H1 (cell line): ENCODE measurements around the gene OLFM1. TPM values are rescaled to one million over a fixed set of nuclear protein-coding genes. Genes with fewer than 3 reads are reported as not detected.

Experiments
- CTCF ChIA-PET: fragments of 300-600 bp; sonication (Branson Sonifier 250); formaldehyde crosslinking; loops from one replicate; lab custom pipeline; 2021; ENCODE audit not compliant: partially characterized antibody; lab: Charles Lee
- POLR2A ChIA-PET: fragments of 300-600 bp; sonication (Branson Sonifier 250); formaldehyde crosslinking; loops from one replicate; lab custom pipeline; 2021; ENCODE audit warnings: inconsistent platforms; ENCODE audit not compliant: partially characterized antibody; lab: Charles Lee
- DNase-seq, 2 experiments: peaks; one replicate each; pipeline versions ENCODE4 v3.0.0 to v3.0.0-alpha.2; 2010 to 2022; ENCODE audit warnings: low spot score in 2 of 2, low read depth in 1 of 2, mixed read lengths in 1 of 2
- FAIRE-seq: peaks from 2 replicates; lab custom pipeline; 2011; peaks lifted over from hg19 to GRCh38; lab: Jason Lieb, UNC
- H2AFZ ChIP-seq: 2 replicates; pipeline ENCODE4 v1.8.1; 2012; ENCODE audit warnings: low read length, inconsistent platforms
- H2AK5ac ChIP-seq: 2 replicates; pipeline ENCODE4 v1.6.1; 2013; ENCODE audit warnings: low read depth, low read length
- H2BK120ac ChIP-seq: replicated peaks from 2 replicates; pipeline ENCODE3; 2013; ENCODE audit warnings: low read depth, low read length, inconsistent platforms
- H2BK12ac ChIP-seq: 2 replicates; pipeline ENCODE4 v1.6.1; 2013; ENCODE audit warnings: low read depth, low read length
- H2BK15ac ChIP-seq: 2 replicates; pipeline ENCODE4 v1.6.1; 2013; ENCODE audit warnings: low read length
- H2BK20ac ChIP-seq: 2 replicates; pipeline ENCODE4 v1.6.1; 2013; ENCODE audit warnings: low read length
- H2BK5ac ChIP-seq: 2 replicates; pipeline ENCODE4 v1.6.1; 2013; ENCODE audit warnings: low read depth, low read length
- H3K14ac ChIP-seq: 2 replicates; pipeline ENCODE4 v1.6.1; 2013; ENCODE audit warnings: inconsistent platforms; ENCODE audit not compliant: insufficient read length
- H3K18ac ChIP-seq: 2 replicates; pipeline ENCODE4 v1.6.1; 2013; ENCODE audit warnings: low read length; ENCODE audit errors: extremely low read depth
- H3K23ac ChIP-seq: 2 replicates; pipeline ENCODE4 v1.6.1; 2013; ENCODE audit warnings: inconsistent platforms; ENCODE audit not compliant: insufficient read length
- H3K23me2 ChIP-seq: 2 replicates; pipeline ENCODE4 v1.6.1; 2013; ENCODE audit warnings: low read depth, low read length
- H3K27ac ChIP-seq: 2 replicates; pipeline ENCODE4 v1.6.1; 2011; ENCODE audit warnings: low read depth, low read length, inconsistent platforms
- H3K27me3 ChIP-seq, 4 experiments: replicated peaks in 1 of 4; 1 replicate in 1 of 4; 2 replicates in 3 of 4; pipeline versions ENCODE4 v1.6.1 to v1.8.1; 2011 to 2013; ENCODE audit warnings: low read length in 3 of 4, mild to moderate bottlenecking in 3 of 4, inconsistent platforms in 2 of 4, mixed read lengths in 2 of 4, moderate library complexity in 1 of 4; ENCODE audit not compliant: control insufficient read depth in 3 of 4, insufficient read depth in 3 of 4; ENCODE audit errors: extremely low read depth in 1 of 4
- H3K36me3 ChIP-seq, 4 experiments: 2 replicates each; pipeline versions ENCODE4 v1.6.1 to v1.8.1; 2011 to 2013; ENCODE audit warnings: mild to moderate bottlenecking in 4 of 4, low read length in 3 of 4, moderate library complexity in 2 of 4, control low read depth in 1 of 4, inconsistent platforms in 1 of 4; ENCODE audit not compliant: insufficient read depth in 4 of 4, control insufficient read depth in 2 of 4
- H3K4ac ChIP-seq: replicated peaks from 2 replicates; pipeline ENCODE3; 2013; ENCODE audit warnings: low read length, low read depth, mixed read lengths, inconsistent platforms; ENCODE audit not compliant: insufficient read length
- H3K4me1 ChIP-seq, 4 experiments: replicated peaks in 1 of 4; 1 replicate in 1 of 4; 2 replicates in 3 of 4; pipeline versions ENCODE4 v1.6.1 to v1.8.1; 2011 to 2013; ENCODE audit warnings: low read length in 3 of 4, inconsistent platforms in 2 of 4, mixed read lengths in 1 of 4; ENCODE audit not compliant: insufficient read depth in 4 of 4, control insufficient read depth in 3 of 4
- H3K4me2 ChIP-seq, 2 experiments: 2 replicates each; pipeline versions ENCODE4 v1.6.1 to v1.8.1; 2011 to 2013; ENCODE audit warnings: low read depth in 2 of 2, low read length in 2 of 2, control low read depth in 1 of 2, inconsistent platforms in 1 of 2, mild to moderate bottlenecking in 1 of 2; ENCODE audit not compliant: insufficient read depth in 1 of 2
- H3K4me3 ChIP-seq, 4 experiments: fragments of 200-600, 300-600 bp in 1 of 4; sonication (generic), shearing (Covaris generic), sonication (Bioruptor Twin) in 1 of 4; 2 replicates each; pipeline versions ENCODE4 v1.5.1 to v1.8.1; 2011 to 2016; ENCODE audit warnings: low read length in 4 of 4, low read depth in 3 of 4, control low read depth in 2 of 4, inconsistent platforms in 2 of 4, mild to moderate bottlenecking in 2 of 4, mixed read lengths in 1 of 4, moderate library complexity in 1 of 4; ENCODE audit not compliant: insufficient read depth in 2 of 4; ENCODE audit errors: extremely low read depth in 1 of 4
- H3K56ac ChIP-seq: replicated peaks from 2 replicates; pipeline ENCODE3; 2013; ENCODE audit warnings: low read depth, mild to moderate bottlenecking, mixed read lengths, low read length, inconsistent platforms; ENCODE audit not compliant: insufficient read length
- H3K79me1 ChIP-seq: 2 replicates; pipeline ENCODE4 v1.6.1; 2013; ENCODE audit warnings: low read depth, low read length, control low read depth
- H3K79me2 ChIP-seq, 2 experiments: 2 replicates each; pipeline versions ENCODE4 v1.6.1 to v1.8.1; 2012 to 2013; ENCODE audit warnings: low read length in 2 of 2, mild to moderate bottlenecking in 2 of 2, inconsistent platforms in 1 of 2; ENCODE audit not compliant: insufficient read depth in 2 of 2, control insufficient read depth in 1 of 2
- H3K9ac ChIP-seq, 4 experiments: replicated peaks in 1 of 4; 1 replicate in 1 of 4; 2 replicates in 3 of 4; pipeline versions ENCODE4 v1.6.1 to v1.8.1; 2011 to 2013; ENCODE audit warnings: low read depth in 3 of 4, low read length in 3 of 4, control low read depth in 2 of 4, mild to moderate bottlenecking in 2 of 4, moderate library complexity in 2 of 4, inconsistent platforms in 1 of 4; ENCODE audit errors: extremely low read depth in 1 of 4
- H3K9me3 ChIP-seq, 2 experiments: 2 replicates each; pipeline versions ENCODE4 v1.6.1 to v1.8.1; 2012 to 2013; ENCODE audit warnings: mild to moderate bottlenecking in 2 of 2, moderate library complexity in 2 of 2, control low read depth in 1 of 2, inconsistent platforms in 1 of 2, low read depth in 1 of 2, low read length in 1 of 2, mixed read lengths in 1 of 2; ENCODE audit not compliant: insufficient read depth in 2 of 2
- H4K20me1 ChIP-seq, 2 experiments: replicated peaks in 1 of 2; 2 replicates each; pipeline versions ENCODE3 to v1.8.1; 2011 to 2013; ENCODE audit warnings: inconsistent platforms in 2 of 2, low read length in 2 of 2, mild to moderate bottlenecking in 1 of 2; ENCODE audit not compliant: insufficient read depth in 2 of 2, control insufficient read depth in 1 of 2
- H4K5ac ChIP-seq: 2 replicates; pipeline ENCODE4 v1.6.1; 2013; ENCODE audit warnings: low read length, low read depth, mixed read lengths, inconsistent platforms; ENCODE audit not compliant: insufficient read length
- H4K8ac ChIP-seq: 2 replicates; pipeline ENCODE4 v1.8.0; 2013; ENCODE audit warnings: mild to moderate bottlenecking, moderate library complexity, low read length, inconsistent platforms; ENCODE audit not compliant: insufficient read depth; ENCODE audit errors: extremely low read depth
- H4K91ac ChIP-seq: replicated peaks from 2 replicates; pipeline ENCODE3; 2013; ENCODE audit warnings: low read length, mixed read lengths, inconsistent platforms; ENCODE audit not compliant: insufficient read length
- BCL11A ChIP-seq, 2 experiments: IDR thresholded peaks; one replicate each; pipeline ENCODE4 v1.6.1; 2011; ENCODE audit warnings: low read depth in 2 of 2, low read length in 2 of 2, mild to moderate bottlenecking in 2 of 2
- CBX8 ChIP-seq: fragments of 300-800, 300-1000 bp; sonication (generic); IDR thresholded peaks from 2 replicates; pipeline ENCODE4 v1.7.1; 2016; ENCODE audit warnings: low read depth, low read length, borderline replicate concordance
- CREB1 ChIP-seq: IDR thresholded peaks from 2 replicates; pipeline ENCODE4 v1.6.1; 2012; ENCODE audit warnings: inconsistent platforms
- POU5F1 ChIP-seq: IDR thresholded peaks from 2 replicates; pipeline ENCODE4 v1.6.1; 2011; ENCODE audit warnings: low read depth, mild to moderate bottlenecking, low read length, moderate library complexity
- RNF2 ChIP-seq: fragments of 200-900, 300-1000 bp; sonication (generic); IDR thresholded peaks from 2 replicates; pipeline ENCODE4 v1.7.1; 2016; ENCODE audit warnings: borderline replicate concordance, low read depth, mild to moderate bottlenecking, antibody characterized with exemption, low read length; ENCODE audit not compliant: poor library complexity, severe bottlenecking; ENCODE audit errors: missing control alignments
- RXRA ChIP-seq: IDR thresholded peaks from 2 replicates; pipeline ENCODE4 v1.6.1; 2011; ENCODE audit warnings: low read depth, mild to moderate bottlenecking, low read length, moderate library complexity; ENCODE audit not compliant: insufficient read depth
- SAP30 ChIP-seq: fragments of 300-600 bp; sonication (generic); IDR thresholded peaks from 2 replicates; pipeline ENCODE4 v1.7.1; 2012; ENCODE audit warnings: low read length, moderate library complexity, mild to moderate bottlenecking, inconsistent platforms; ENCODE audit not compliant: insufficient read depth, insufficient replicate concordance
- SP4 ChIP-seq: IDR thresholded peaks from 2 replicates; pipeline ENCODE4 v1.6.1; 2012; ENCODE audit warnings: low read length, inconsistent platforms
- SRF ChIP-seq: IDR thresholded peaks from 2 replicates; pipeline ENCODE4 v1.6.1; 2011; ENCODE audit warnings: mild to moderate bottlenecking, low read depth, low read length, moderate library complexity
- TEAD4 ChIP-seq: IDR thresholded peaks from 2 replicates; pipeline ENCODE4 v1.6.1; 2012; ENCODE audit warnings: low read depth, low read length, inconsistent platforms, mixed read lengths
- WGBS, 2 experiments: shearing (Covaris generic) in 1 of 2; methylation state at CpG; one replicate each; pipeline versions ENCODE4 v1.1.6 to v1.1.7; 2013 to 2015; ENCODE audit warnings: low lambda C conversion rate in 2 of 2, mixed read lengths in 2 of 2, inconsistent platforms in 1 of 2, low coverage in 1 of 2, missing lambda C conversion rate in 1 of 2; ENCODE audit not compliant: insufficient replicate concordance in 2 of 2, insufficient coverage in 1 of 2, insufficient read length in 1 of 2; ENCODE audit errors: extremely low coverage in 1 of 2, missing lambda C conversion rate in 1 of 2; 5-methylcytosine and 5-hydroxymethylcytosine counted together
- polyA plus RNA-seq, 7 experiments: library from polyadenylated mRNA; depleted of rRNA in 3 of 7; stranded (reverse) in 5 of 7; unstranded in 2 of 7; fragments of >200 nt in 5 of 7; fragments of 200-250 nt in 2 of 7; gene quantifications; 1 replicate in 5 of 7; 2 replicates in 1 of 7; 4 replicates in 1 of 7; pipeline versions ENCODE4 v1.2.1 to v1.2.3, GENCODE V29; 2011 to 2013; ENCODE audit warnings: missing spikeins in 2 of 7, mixed read lengths in 2 of 7
- total RNA-seq: library from RNA; stranded (reverse); fragmentation: NEBNext Ultra II Directional; extraction: Animal tissue kit (Norgen Biotek cat#: 25700); gene quantifications from 2 replicates; pipeline ENCODE4 v1.2.1, GENCODE V29; 2021
- TF ChIP-seq, protein P1 (sequence below), 3 experiments: IDR thresholded peaks; 1 replicate in 2 of 3; 2 replicates in 1 of 3; pipeline versions ENCODE4 v1.5.1 to v1.6.1; 2011; ENCODE audit warnings: low read length in 3 of 3, mild to moderate bottlenecking in 3 of 3, inconsistent platforms in 2 of 3, low read depth in 1 of 3, moderate library complexity in 1 of 3; ENCODE audit not compliant: insufficient read depth in 1 of 3; ENCODE audit errors: control extremely low read depth in 1 of 3

Gene OLFM1
- total and polyA plus RNA-seq, 2 of the 8 experiments (the other 6 are each of a cell fraction or from before 2014, with no cell fraction given) = 53.0 to 53.4 TPM

GRCh38 chr9:135147938-135148337 is 60.5 kb downstream of the OLFM1 start:
- Histone ChIP-seq H2BK12ac (0 out of 2 replicates have a peak overlapping the region, but pooled peaks have one; percentile 50), H3K4me3 (no peak overlapping the region), H3K14ac (no peak overlapping the region), H2BK120ac (no peak overlapping the region), H3K9ac (no peak overlapping the region), H3K4ac (no peak overlapping the region), H2BK15ac (no peak overlapping the region), H4K91ac (no peak overlapping the region), H3K9me3 (peaks cover 0 to 9% of the 10 kb centered on the region in 2 experiments; a peak in 1 of 4 replicates), H2AK5ac (no peak overlapping the region), H3K4me2 (no peak overlapping the region), H3K79me2 (no peaks in the 10 kb centered on the region), H3K27me3 (no peaks in the 10 kb centered on the region), H3K56ac (no peak overlapping the region), H4K8ac (no peak overlapping the region), H4K20me1 (no peaks in the 10 kb centered on the region), H3K27ac (no peak overlapping the region), H2AFZ (no peak overlapping the region), H3K4me1 (peaks cover 0 to 13% (median 7%) of the 10 kb centered on the region in 4 experiments; a peak in 5 of 7 replicates), H3K23ac (no peak overlapping the region), H3K79me1 (no peaks in the 10 kb centered on the region), H2BK20ac (no peak overlapping the region), H3K36me3 (no peaks in the 10 kb centered on the region), H4K5ac (no peak overlapping the region), H3K18ac (no peak overlapping the region), H2BK5ac (no peak overlapping the region), H3K23me2 (no peaks in the 10 kb centered on the region)
- ChIA-PET CTCF (interaction anchor here (0.6 to 1.2 kb wide), 2 partner anchors 9 to 40 kb away, joined by 4 read pairs; no protein-coding TSS in a partner anchor), POLR2A (no interaction called here)
- DNase-seq = no peak
- no peak for TF ChIP-seq CBX8
- no peak for TF ChIP-seq SRF
- TF ChIP-seq, protein P1, sequence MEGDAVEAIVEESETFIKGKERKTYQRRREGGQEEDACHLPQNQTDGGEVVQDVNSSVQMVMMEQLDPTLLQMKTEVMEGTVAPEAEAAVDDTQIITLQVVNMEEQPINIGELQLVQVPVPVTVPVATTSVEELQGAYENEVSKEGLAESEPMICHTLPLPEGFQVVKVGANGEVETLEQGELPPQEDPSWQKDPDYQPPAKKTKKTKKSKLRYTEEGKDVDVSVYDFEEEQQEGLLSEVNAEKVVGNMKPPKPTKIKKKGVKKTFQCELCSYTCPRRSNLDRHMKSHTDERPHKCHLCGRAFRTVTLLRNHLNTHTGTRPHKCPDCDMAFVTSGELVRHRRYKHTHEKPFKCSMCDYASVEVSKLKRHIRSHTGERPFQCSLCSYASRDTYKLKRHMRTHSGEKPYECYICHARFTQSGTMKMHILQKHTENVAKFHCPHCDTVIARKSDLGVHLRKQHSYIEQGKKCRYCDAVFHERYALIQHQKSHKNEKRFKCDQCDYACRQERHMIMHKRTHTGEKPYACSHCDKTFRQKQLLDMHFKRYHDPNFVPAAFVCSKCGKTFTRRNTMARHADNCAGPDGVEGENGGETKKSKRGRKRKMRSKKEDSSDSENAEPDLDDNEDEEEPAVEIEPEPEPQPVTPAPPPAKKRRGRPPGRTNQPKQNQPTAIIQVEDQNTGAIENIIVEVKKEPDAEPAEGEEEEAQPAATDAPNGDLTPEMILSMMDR (IDR thresholded peaks at IDR 0.05; ENCODE audit: control extremely low read depth in 1 of 3, insufficient read depth in 1 of 3, low read depth in 1 of 3, low read length in 3 of 3) = no peak
- no peak for TF ChIP-seq BCL11A (IDR thresholded peaks at IDR 0.05; ENCODE audit: low read depth in 2 of 2, low read length in 2 of 2)
- no peak for TF ChIP-seq SAP30
- no peak for TF ChIP-seq CREB1
- TF ChIP-seq SP4 = no peak
- no peak for TF ChIP-seq TEAD4
- TF ChIP-seq RNF2 = no peak
- TF ChIP-seq POU5F1 = no peak
- TF ChIP-seq RXRA = no peak
- FAIRE-seq = no peak
- 90% methylated on average over 9 of the region's 9 CpGs; no CpG with 5 or more reads in 1 of the 2 experiments for WGBS, 2 experiments
